Fibroblast of lung (primary cell): ENCODE data around the gene TOMM7. TPM values are rescaled to one million over a fixed set of nuclear protein-coding genes. Genes with fewer than 3 reads are reported as not detected.
"Not testable (repeated sequence)": the region's sequence is repeated elsewhere in the genome, so short reads cannot be mapped to it uniquely, and the experiment has no call there.

Experiments
- DNase-seq, 2 donors: peaks; one replicate each; pipeline versions ENCODE4 v3.0.0 to v3.0.0-alpha.2; 2010; ENCODE audit warnings: low read depth in 2 of 2
- H2AFZ ChIP-seq: 2 replicates; pipeline ENCODE4 v1.5.1; 2012; ENCODE audit warnings: low read length, control low read depth, inconsistent platforms
- H3K27ac ChIP-seq: 2 replicates; pipeline ENCODE4 v1.5.1; 2011; ENCODE audit warnings: low read length, control low read depth; ENCODE audit not compliant: insufficient read depth
- H3K27me3 ChIP-seq: 2 replicates; pipeline ENCODE4 v1.5.1; 2011; ENCODE audit warnings: mild to moderate bottlenecking, low read length; ENCODE audit not compliant: control insufficient read depth, insufficient read depth
- H3K36me3 ChIP-seq: 2 replicates; pipeline ENCODE4 v1.5.1; 2011; ENCODE audit warnings: low read length; ENCODE audit not compliant: control insufficient read depth, insufficient read depth
- H3K4me1 ChIP-seq: 2 replicates; pipeline ENCODE4 v1.5.1; 2011; ENCODE audit warnings: low read length; ENCODE audit not compliant: control insufficient read depth, insufficient read depth; ENCODE audit errors: extremely low read depth
- H3K4me2 ChIP-seq: 2 replicates; pipeline ENCODE4 v1.5.1; 2011; ENCODE audit warnings: low read length, control low read depth; ENCODE audit not compliant: insufficient read depth; ENCODE audit errors: extremely low read depth
- H3K4me3 ChIP-seq, 4 experiments: fragments of 200-600 bp in 1 of 4; sonication (generic) in 1 of 4; replicated peaks in 1 of 4; 2 replicates each; pipeline ENCODE4 v1.5.1; 2011 to 2016; ENCODE audit warnings: low read length in 4 of 4, low read depth in 3 of 4, mild to moderate bottlenecking in 3 of 4, control low read depth in 2 of 4, inconsistent platforms in 1 of 4, mixed read lengths in 1 of 4; ENCODE audit not compliant: insufficient read depth in 1 of 4; ENCODE audit errors: control extremely low read depth in 1 of 4
- H3K79me2 ChIP-seq: 2 replicates; pipeline ENCODE4 v1.5.1; 2012; ENCODE audit warnings: mild to moderate bottlenecking, low read length, inconsistent platforms; ENCODE audit not compliant: control insufficient read depth, insufficient read depth
- H3K9ac ChIP-seq: 2 replicates; pipeline ENCODE4 v1.5.1; 2011; ENCODE audit warnings: mild to moderate bottlenecking, low read length, control low read depth; ENCODE audit not compliant: insufficient read depth
- H3K9me3 ChIP-seq: 2 replicates; pipeline ENCODE4 v1.5.1; 2012; ENCODE audit warnings: low read depth, low read length; ENCODE audit not compliant: control insufficient read depth, insufficient read depth
- H4K20me1 ChIP-seq: 2 replicates; pipeline ENCODE4 v1.5.1; 2011; ENCODE audit warnings: low read length; ENCODE audit not compliant: control insufficient read depth, insufficient read depth; ENCODE audit errors: extremely low read depth
- EZH2 ChIP-seq: IDR thresholded peaks from 2 replicates; pipeline ENCODE4 v1.5.1; 2012; ENCODE audit warnings: low read length, control low read depth, mild to moderate bottlenecking; ENCODE audit errors: missing control alignments
- polyA plus RNA-seq, 2 donors: library from polyadenylated mRNA; depleted of rRNA in 1 of 2; stranded (reverse) in 1 of 2; unstranded in 1 of 2; fragments of >200 nt; gene quantifications; 2 replicates each; pipeline ENCODE4 v1.2.1, GENCODE V29; 2011 to 2012; ENCODE audit warnings: missing spikeins in 1 of 2
- total RNA-seq: library from RNA; depleted of rRNA; stranded (reverse); fragments of >200 nt; gene quantifications from 2 replicates; pipeline ENCODE4 v1.2.1, GENCODE V29; 2014
- TF ChIP-seq, protein P1 (sequence below), 2 donors: IDR thresholded peaks in 1 of 2; conservative IDR thresholded peaks in 1 of 2; 1 replicate in 1 of 2; 2 replicates in 1 of 2; pipeline ENCODE4 v1.5.1; 2011 to 2012; ENCODE audit warnings: low read length in 2 of 2, control low read depth in 1 of 2, inconsistent platforms in 1 of 2, low read depth in 1 of 2, mild to moderate bottlenecking in 1 of 2

The TOMM7 gene
- total and polyA plus RNA-seq, 2 donors (not counting 1 experiment from before 2014, with no cell fraction given): 239 to 275 TPM

- Histone ChIP-seq H3K9ac (no peak overlapping the region), H3K36me3 (no peaks in the 10 kb centered on the region), H4K20me1 (no peaks in the 10 kb centered on the region), H3K9me3 (no peaks in the 10 kb centered on the region), H2AFZ (no peak overlapping the region), H3K27me3 (no peaks in the 10 kb centered on the region), H3K79me2 (no peaks in the 10 kb centered on the region), H3K4me1 (no peaks in the 10 kb centered on the region), H3K27ac (no peak overlapping the region), H3K4me3 (no peak overlapping the region), H3K4me2 (no peak overlapping the region)
- peak in 1 of 2 donors; percentile 34 for DNase-seq
- TF ChIP-seq, protein P1, sequence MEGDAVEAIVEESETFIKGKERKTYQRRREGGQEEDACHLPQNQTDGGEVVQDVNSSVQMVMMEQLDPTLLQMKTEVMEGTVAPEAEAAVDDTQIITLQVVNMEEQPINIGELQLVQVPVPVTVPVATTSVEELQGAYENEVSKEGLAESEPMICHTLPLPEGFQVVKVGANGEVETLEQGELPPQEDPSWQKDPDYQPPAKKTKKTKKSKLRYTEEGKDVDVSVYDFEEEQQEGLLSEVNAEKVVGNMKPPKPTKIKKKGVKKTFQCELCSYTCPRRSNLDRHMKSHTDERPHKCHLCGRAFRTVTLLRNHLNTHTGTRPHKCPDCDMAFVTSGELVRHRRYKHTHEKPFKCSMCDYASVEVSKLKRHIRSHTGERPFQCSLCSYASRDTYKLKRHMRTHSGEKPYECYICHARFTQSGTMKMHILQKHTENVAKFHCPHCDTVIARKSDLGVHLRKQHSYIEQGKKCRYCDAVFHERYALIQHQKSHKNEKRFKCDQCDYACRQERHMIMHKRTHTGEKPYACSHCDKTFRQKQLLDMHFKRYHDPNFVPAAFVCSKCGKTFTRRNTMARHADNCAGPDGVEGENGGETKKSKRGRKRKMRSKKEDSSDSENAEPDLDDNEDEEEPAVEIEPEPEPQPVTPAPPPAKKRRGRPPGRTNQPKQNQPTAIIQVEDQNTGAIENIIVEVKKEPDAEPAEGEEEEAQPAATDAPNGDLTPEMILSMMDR (conservative IDR thresholded peaks at IDR 0.05 in 1 of 2, IDR thresholded peaks at IDR 0.05 in 1 of 2; ENCODE audit: low read depth in 1 of 2, low read length in 2 of 2): no peak
- TF ChIP-seq EZH2: no peak
Measured at GRCh38 chr7:22793593-22794462, 28.8 kb downstream of the TOMM7 start.

GRCh38 chr7:22791204-22792158 lies 31.2 kb downstream of the TOMM7 start:
- H2AFZ ChIP-seq: no peak overlapping the region

GRCh38 chr7:22790640-22791039 lies 32.0 kb downstream of the TOMM7 start:
- not testable (repeated sequence) for H3K4me1 ChIP-seq, H3K9me3 ChIP-seq, H3K4me2 ChIP-seq, H4K20me1 ChIP-seq, H3K36me3 ChIP-seq, H3K79me2 ChIP-seq, H2AFZ ChIP-seq, H3K4me3 ChIP-seq, DNase-seq, H3K9ac ChIP-seq, H3K27ac ChIP-seq, H3K27me3 ChIP-seq

More at GRCh38 chr7:22791204-22792158, 31.2 kb downstream of the TOMM7 start:
- Histone ChIP-seq H3K27me3 (no peaks in the 10 kb centered on the region), H3K27ac (no peak overlapping the region), H3K4me2 (peak overlapping the region; percentile 23), H4K20me1 (no peaks in the 10 kb centered on the region), H3K4me1 (no peaks in the 10 kb centered on the region), H3K79me2 (no peaks in the 10 kb centered on the region), H3K9me3 (no peaks in the 10 kb centered on the region), H3K4me3 (no peak overlapping the region), H3K36me3 (no peaks in the 10 kb centered on the region), H3K9ac (no peak overlapping the region)
- TF ChIP-seq, protein P1 (conservative IDR thresholded peaks at IDR 0.05 in 1 of 2, IDR thresholded peaks at IDR 0.05 in 1 of 2; ENCODE audit: low read depth in 1 of 2, low read length in 2 of 2): no peak
- no peak for TF ChIP-seq EZH2
- peak; percentile 21 to 66 for DNase-seq
